Fibroblast of lung (primary cell): Measurements from ENCODE around the gene ABAT. TPM values are rescaled to one million over a fixed set of nuclear protein-coding genes. Genes with fewer than 3 reads are reported as not detected.
"Not testable (repeated sequence)": the region's sequence is repeated elsewhere in the genome, so short reads cannot be mapped to it uniquely, and the experiment has no call there.

Experiments used
- DNase-seq, 2 donors: peaks; one replicate each; pipeline versions ENCODE4 v3.0.0 to v3.0.0-alpha.2; 2010; ENCODE audit warnings: low read depth in 2 of 2
- H2AFZ ChIP-seq: 2 replicates; pipeline ENCODE4 v1.5.1; 2012; ENCODE audit warnings: low read length, control low read depth, inconsistent platforms
- H3K27ac ChIP-seq: 2 replicates; pipeline ENCODE4 v1.5.1; 2011; ENCODE audit warnings: low read length, control low read depth; ENCODE audit not compliant: insufficient read depth
- H3K27me3 ChIP-seq: 2 replicates; pipeline ENCODE4 v1.5.1; 2011; ENCODE audit warnings: mild to moderate bottlenecking, low read length; ENCODE audit not compliant: control insufficient read depth, insufficient read depth
- H3K36me3 ChIP-seq: 2 replicates; pipeline ENCODE4 v1.5.1; 2011; ENCODE audit warnings: low read length; ENCODE audit not compliant: control insufficient read depth, insufficient read depth
- H3K4me1 ChIP-seq: 2 replicates; pipeline ENCODE4 v1.5.1; 2011; ENCODE audit warnings: low read length; ENCODE audit not compliant: control insufficient read depth, insufficient read depth; ENCODE audit errors: extremely low read depth
- H3K4me2 ChIP-seq: 2 replicates; pipeline ENCODE4 v1.5.1; 2011; ENCODE audit warnings: low read length, control low read depth; ENCODE audit not compliant: insufficient read depth; ENCODE audit errors: extremely low read depth
- H3K4me3 ChIP-seq, 4 experiments: fragments of 200-600 bp in 1 of 4; sonication (generic) in 1 of 4; replicated peaks in 1 of 4; 2 replicates each; pipeline ENCODE4 v1.5.1; 2011 to 2016; ENCODE audit warnings: low read length in 4 of 4, low read depth in 3 of 4, mild to moderate bottlenecking in 3 of 4, control low read depth in 2 of 4, inconsistent platforms in 1 of 4, mixed read lengths in 1 of 4; ENCODE audit not compliant: insufficient read depth in 1 of 4; ENCODE audit errors: control extremely low read depth in 1 of 4
- H3K79me2 ChIP-seq: 2 replicates; pipeline ENCODE4 v1.5.1; 2012; ENCODE audit warnings: mild to moderate bottlenecking, low read length, inconsistent platforms; ENCODE audit not compliant: control insufficient read depth, insufficient read depth
- H3K9ac ChIP-seq: 2 replicates; pipeline ENCODE4 v1.5.1; 2011; ENCODE audit warnings: mild to moderate bottlenecking, low read length, control low read depth; ENCODE audit not compliant: insufficient read depth
- H3K9me3 ChIP-seq: 2 replicates; pipeline ENCODE4 v1.5.1; 2012; ENCODE audit warnings: low read depth, low read length; ENCODE audit not compliant: control insufficient read depth, insufficient read depth
- H4K20me1 ChIP-seq: 2 replicates; pipeline ENCODE4 v1.5.1; 2011; ENCODE audit warnings: low read length; ENCODE audit not compliant: control insufficient read depth, insufficient read depth; ENCODE audit errors: extremely low read depth
- EZH2 ChIP-seq: IDR thresholded peaks from 2 replicates; pipeline ENCODE4 v1.5.1; 2012; ENCODE audit warnings: low read length, control low read depth, mild to moderate bottlenecking; ENCODE audit errors: missing control alignments
- polyA plus RNA-seq, 2 donors: library from polyadenylated mRNA; depleted of rRNA in 1 of 2; stranded (reverse) in 1 of 2; unstranded in 1 of 2; fragments of >200 nt; gene quantifications; 2 replicates each; pipeline ENCODE4 v1.2.1, GENCODE V29; 2011 to 2012; ENCODE audit warnings: missing spikeins in 1 of 2
- total RNA-seq: library from RNA; depleted of rRNA; stranded (reverse); fragments of >200 nt; gene quantifications from 2 replicates; pipeline ENCODE4 v1.2.1, GENCODE V29; 2014
- TF ChIP-seq, protein P1 (sequence below), 2 donors: IDR thresholded peaks in 1 of 2; conservative IDR thresholded peaks in 1 of 2; 1 replicate in 1 of 2; 2 replicates in 1 of 2; pipeline ENCODE4 v1.5.1; 2011 to 2012; ENCODE audit warnings: low read length in 2 of 2, control low read depth in 1 of 2, inconsistent platforms in 1 of 2, low read depth in 1 of 2, mild to moderate bottlenecking in 1 of 2

ABAT gene
- total and polyA plus RNA-seq, 2 donors (not counting 1 experiment from before 2014, with no cell fraction given), result 1.8 TPM

GRCh38 chr16:8697965-8698364 is 23.5 kb downstream of the ABAT start:
- Histone ChIP-seq H3K27me3 (no peaks in the 10 kb centered on the region), H3K9me3 (no peaks in the 10 kb centered on the region), H3K27ac (no peak overlapping the region), H3K36me3 (no peaks in the 10 kb centered on the region), H3K79me2 (no peaks in the 10 kb centered on the region), H4K20me1 (no peaks in the 10 kb centered on the region), H2AFZ (no peak overlapping the region), H3K4me3 (no peak overlapping the region), H3K9ac (no peak overlapping the region), H3K4me1 (no peaks in the 10 kb centered on the region), H3K4me2 (no peak overlapping the region)
- no peak for DNase-seq
- no peak for TF ChIP-seq EZH2
- TF ChIP-seq, protein P1, sequence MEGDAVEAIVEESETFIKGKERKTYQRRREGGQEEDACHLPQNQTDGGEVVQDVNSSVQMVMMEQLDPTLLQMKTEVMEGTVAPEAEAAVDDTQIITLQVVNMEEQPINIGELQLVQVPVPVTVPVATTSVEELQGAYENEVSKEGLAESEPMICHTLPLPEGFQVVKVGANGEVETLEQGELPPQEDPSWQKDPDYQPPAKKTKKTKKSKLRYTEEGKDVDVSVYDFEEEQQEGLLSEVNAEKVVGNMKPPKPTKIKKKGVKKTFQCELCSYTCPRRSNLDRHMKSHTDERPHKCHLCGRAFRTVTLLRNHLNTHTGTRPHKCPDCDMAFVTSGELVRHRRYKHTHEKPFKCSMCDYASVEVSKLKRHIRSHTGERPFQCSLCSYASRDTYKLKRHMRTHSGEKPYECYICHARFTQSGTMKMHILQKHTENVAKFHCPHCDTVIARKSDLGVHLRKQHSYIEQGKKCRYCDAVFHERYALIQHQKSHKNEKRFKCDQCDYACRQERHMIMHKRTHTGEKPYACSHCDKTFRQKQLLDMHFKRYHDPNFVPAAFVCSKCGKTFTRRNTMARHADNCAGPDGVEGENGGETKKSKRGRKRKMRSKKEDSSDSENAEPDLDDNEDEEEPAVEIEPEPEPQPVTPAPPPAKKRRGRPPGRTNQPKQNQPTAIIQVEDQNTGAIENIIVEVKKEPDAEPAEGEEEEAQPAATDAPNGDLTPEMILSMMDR (conservative IDR thresholded peaks at IDR 0.05 in 1 of 2, IDR thresholded peaks at IDR 0.05 in 1 of 2; ENCODE audit: low read depth in 1 of 2, low read length in 2 of 2), result no peak

DNA sequence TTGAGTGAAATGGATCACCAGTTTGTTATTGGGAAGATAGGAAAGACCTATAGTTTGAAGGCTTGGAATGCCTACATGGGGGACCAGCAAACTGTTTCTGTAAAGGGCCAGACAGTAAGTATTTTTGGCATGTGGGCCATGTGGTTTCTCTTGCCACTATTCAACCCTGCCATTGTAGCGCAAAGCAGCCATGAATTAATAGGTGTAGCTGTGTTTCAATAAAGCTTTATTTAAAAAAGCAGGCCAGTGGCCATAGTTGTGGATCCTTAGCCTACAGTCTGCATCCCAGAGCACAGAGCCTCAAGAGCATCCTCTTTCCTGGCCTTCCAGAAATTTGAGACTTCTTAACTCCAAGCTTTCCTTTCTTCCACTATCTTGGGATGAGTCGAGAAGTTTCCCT is 29.3 kb downstream of the ABAT start:
- Histone ChIP-seq H3K27me3 (no peaks in the 10 kb centered on the region), H4K20me1 (no peaks in the 10 kb centered on the region), H3K79me2 (no peaks in the 10 kb centered on the region), H2AFZ (no peak overlapping the region), H3K4me3 (no peak overlapping the region), H3K9ac (no peak overlapping the region), H3K4me2 (no peak overlapping the region), H3K9me3 (no peaks in the 10 kb centered on the region), H3K4me1 (no peaks in the 10 kb centered on the region), H3K27ac (no peak overlapping the region), H3K36me3 (no peaks in the 10 kb centered on the region)
- DNase-seq, result no peak
- TF ChIP-seq, protein P1 (conservative IDR thresholded peaks at IDR 0.05 in 1 of 2, IDR thresholded peaks at IDR 0.05 in 1 of 2; ENCODE audit: low read depth in 1 of 2, low read length in 2 of 2), result no peak
- no peak for TF ChIP-seq EZH2

GRCh38 chr16:8704098-8704497 is 29.7 kb downstream of the ABAT start:
- H3K27me3 ChIP-seq, result no peaks in the 10 kb centered on the region
- no peak overlapping the region for H3K4me2 ChIP-seq
- H3K4me3 ChIP-seq, result no peak overlapping the region
- no peak overlapping the region for H3K27ac ChIP-seq
- H4K20me1 ChIP-seq, result no peaks in the 10 kb centered on the region
- H3K9me3 ChIP-seq, result no peaks in the 10 kb centered on the region
- no peaks in the 10 kb centered on the region for H3K4me1 ChIP-seq
- H3K9ac ChIP-seq, result no peak overlapping the region
- H2AFZ ChIP-seq, result no peak overlapping the region
- H3K79me2 ChIP-seq, result no peaks in the 10 kb centered on the region
- no peaks in the 10 kb centered on the region for H3K36me3 ChIP-seq
- TF ChIP-seq EZH2, result no peak
- TF ChIP-seq, protein P1 (conservative IDR thresholded peaks at IDR 0.05 in 1 of 2, IDR thresholded peaks at IDR 0.05 in 1 of 2; ENCODE audit: low read depth in 1 of 2, low read length in 2 of 2), result no peak
- DNase-seq, result no peak

- H2AFZ ChIP-seq, H3K9ac ChIP-seq, H3K27me3 ChIP-seq, H3K9me3 ChIP-seq, H3K4me3 ChIP-seq, H3K27ac ChIP-seq, H3K4me2 ChIP-seq, H3K79me2 ChIP-seq, DNase-seq, H4K20me1 ChIP-seq, H3K36me3 ChIP-seq, H3K4me1 ChIP-seq: not testable (repeated sequence)
Observed at GRCh38 chr16:8705100-8705822, 30.8 kb downstream of the ABAT start.
